ENCODE measurements around the gene ZFP82.

ZFP82 gene

GRCh38 chr19:36371886-36372285 is 46.6 kb downstream of the ZFP82 start:
- no peak for DNase-seq

GRCh38 chr19:36363845-36364244 is 54.6 kb downstream of the ZFP82 start:
- no peak for DNase-seq
